ENCODE results near the gene TNIK.

DNA sequence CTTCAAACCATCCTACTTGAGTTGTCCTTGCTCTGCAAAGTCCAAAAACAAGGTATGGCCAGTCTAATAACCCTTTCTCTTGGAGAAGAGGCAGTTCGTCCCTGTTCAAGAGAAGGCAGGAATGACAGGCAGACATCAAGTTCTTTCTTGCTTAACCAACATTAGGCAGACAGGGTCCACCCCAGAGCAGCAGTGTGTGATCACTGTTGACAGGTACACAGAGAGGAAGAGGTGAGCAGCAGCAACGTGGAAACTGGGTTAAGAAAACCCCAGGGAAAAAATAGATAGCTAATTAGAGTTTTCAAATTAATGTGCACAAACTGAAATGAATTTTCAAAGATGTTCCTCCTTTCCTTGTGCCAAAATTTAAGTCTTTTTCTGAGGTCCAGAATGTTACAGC, 48.2 kb downstream of the TNIK start:
- TF ChIP-seq, protein P1, sequence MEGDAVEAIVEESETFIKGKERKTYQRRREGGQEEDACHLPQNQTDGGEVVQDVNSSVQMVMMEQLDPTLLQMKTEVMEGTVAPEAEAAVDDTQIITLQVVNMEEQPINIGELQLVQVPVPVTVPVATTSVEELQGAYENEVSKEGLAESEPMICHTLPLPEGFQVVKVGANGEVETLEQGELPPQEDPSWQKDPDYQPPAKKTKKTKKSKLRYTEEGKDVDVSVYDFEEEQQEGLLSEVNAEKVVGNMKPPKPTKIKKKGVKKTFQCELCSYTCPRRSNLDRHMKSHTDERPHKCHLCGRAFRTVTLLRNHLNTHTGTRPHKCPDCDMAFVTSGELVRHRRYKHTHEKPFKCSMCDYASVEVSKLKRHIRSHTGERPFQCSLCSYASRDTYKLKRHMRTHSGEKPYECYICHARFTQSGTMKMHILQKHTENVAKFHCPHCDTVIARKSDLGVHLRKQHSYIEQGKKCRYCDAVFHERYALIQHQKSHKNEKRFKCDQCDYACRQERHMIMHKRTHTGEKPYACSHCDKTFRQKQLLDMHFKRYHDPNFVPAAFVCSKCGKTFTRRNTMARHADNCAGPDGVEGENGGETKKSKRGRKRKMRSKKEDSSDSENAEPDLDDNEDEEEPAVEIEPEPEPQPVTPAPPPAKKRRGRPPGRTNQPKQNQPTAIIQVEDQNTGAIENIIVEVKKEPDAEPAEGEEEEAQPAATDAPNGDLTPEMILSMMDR (IDR thresholded peaks at IDR 0.05), result no peak
- TF ChIP-seq POLR2A (IDR thresholded peaks at IDR 0.05), result no peak

All from uterus (tissue), 2 donors.